Activated gamma-delta T cell treated with anti-CD3 and anti-CD28 coated beads, Interleukin-2, amount 50 U/mL, for 16 hours (primary cell): ENCODE results near the gene DNAJC5.
A peak's percentile ranks its signal among the peaks of the same experiment; 100 is the strongest.
"Not testable (repeated sequence)": the region's sequence is repeated elsewhere in the genome, so short reads cannot be mapped to it uniquely, and the experiment has no call there.

Experiments used
- DNase-seq: peaks from one replicate; pipeline ENCODE4 v3.0.0-alpha.2; 2020; ENCODE audit warnings: low read depth

The DNAJC5 gene, protein sequence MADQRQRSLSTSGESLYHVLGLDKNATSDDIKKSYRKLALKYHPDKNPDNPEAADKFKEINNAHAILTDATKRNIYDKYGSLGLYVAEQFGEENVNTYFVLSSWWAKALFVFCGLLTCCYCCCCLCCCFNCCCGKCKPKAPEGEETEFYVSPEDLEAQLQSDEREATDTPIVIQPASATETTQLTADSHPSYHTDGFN

DNA sequence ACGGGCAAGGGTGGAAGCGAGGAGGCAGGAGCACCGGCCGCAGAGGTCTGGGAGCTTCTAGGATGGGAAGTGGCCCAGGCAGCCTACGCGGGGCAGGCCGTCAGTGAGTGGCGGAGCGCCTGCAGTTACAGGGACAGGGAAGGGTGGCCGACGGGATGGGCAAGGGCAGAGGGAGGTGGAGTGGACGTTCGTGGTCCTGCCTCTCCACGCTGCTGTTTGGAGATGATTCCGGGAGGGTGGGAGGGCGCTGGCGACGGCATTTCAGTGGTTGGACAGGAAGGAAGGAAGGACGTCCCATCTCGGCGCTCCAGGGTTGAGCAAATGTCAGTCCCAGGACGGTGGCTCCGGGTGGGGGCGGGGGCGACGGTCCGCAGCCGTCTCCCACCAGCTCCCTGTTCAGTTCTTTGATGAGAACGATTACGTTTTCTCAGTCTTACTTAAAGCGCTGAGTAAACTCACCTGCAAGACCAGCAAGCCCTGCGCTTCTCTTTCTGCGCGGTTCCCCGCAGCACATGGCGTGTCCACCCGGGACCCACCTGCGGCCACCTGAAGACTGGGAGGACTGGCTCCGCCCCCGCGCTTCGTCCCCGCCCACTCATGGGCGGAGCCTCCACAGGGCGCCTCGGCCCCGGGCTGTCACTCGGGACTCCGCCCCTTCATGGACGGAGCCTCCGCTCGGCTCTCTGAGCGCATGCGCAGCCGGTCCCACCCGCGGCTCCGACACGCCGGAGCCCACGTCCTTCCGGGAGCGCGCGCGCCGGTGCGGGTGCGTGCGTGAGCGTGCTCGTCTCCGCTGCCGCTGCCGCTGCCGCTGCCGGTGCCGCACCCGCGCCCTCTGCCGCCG, at the start of gene DNAJC5:
DNAJC5 (plus strand) TSS at position 769 of the 844 bp plus-strand sequence. CDS start 33,220 bp downstream, outside the sequence.
- DNase-seq, result peak; percentile 93

DNA sequence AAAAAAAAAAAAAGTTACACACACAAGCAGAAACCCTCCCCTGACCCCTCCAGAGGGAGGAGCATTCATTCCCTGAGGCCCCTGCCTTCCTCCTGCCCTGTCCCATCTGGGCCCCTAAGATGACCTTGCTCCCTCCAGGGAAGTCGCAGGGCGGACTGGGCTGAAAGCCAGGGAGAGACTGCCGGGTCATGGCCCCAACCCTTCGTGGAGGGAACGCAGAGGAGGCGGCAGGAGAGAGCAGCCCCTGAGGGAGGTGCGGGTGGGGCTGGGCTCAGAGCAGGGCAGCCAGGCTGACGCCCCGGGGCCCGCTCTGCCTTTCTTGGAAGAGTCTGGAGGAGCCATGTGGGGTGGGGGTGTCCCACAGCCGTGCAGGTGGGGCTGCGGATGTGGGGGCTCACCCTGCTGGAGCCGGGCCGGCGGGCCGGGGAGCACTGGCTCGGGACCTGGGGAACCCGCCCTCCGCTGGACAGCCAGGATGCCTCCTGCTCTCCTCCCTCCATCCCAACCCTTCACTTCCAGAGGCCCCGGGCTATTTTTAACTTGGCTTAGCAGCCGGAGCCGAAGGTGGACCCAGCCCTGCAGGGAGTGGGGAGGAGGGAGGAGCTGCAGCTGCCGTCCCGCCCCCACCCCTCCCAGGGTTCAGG, 48.7 kb upstream of the DNAJC5 start:
- DNase-seq, result no peak

DNA sequence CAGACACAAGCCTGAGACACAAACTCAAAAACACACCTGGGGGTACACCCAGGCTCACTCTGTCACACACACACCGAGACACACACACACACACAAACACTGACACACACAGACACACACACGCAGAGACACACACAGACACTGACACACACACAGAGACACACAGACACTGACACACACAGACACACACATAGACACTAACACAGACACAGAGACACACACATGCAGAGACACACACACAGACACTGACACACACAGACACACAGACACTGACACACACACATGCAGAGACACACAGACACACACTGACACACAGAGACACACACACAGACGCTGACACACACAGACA, 48.1 kb upstream of the DNAJC5 start:
- no peak for DNase-seq

DNA sequence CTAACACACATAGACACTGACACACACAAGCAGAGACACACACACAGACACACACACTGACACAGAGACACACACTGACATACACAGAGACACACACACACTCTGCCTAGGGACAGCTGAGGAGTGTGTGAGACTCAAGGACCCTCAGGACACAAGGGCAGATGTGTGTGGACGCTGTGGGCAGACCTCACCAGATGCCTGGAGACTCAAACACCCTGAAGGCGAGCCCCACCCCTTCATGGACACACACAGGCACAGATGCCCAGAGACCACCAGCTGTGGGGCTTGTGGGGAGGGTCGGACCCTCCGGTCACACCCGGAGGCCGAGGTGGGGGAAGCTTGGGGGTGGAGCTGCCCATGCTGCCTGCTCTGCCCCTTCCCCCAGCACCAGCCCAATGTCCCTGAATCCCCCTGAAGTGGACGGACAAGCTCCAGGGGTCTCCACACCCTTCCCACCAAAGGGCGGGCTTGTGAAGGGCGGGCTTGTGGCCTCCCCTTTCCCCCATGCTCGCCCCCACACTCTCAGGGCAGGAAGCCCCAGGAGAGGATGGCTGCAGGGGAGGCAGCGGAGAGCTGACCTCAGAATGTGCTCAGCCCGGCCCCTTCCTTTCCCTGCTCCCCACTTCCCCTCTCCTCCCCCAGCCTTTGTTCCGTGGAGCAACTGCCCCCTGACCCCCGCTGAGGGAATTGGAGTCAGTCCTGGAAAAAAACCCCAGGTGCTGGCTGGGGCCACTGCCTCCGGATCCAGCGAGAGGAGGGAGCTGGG, 47.5 kb upstream of the DNAJC5 start:
- no peak for DNase-seq

DNA sequence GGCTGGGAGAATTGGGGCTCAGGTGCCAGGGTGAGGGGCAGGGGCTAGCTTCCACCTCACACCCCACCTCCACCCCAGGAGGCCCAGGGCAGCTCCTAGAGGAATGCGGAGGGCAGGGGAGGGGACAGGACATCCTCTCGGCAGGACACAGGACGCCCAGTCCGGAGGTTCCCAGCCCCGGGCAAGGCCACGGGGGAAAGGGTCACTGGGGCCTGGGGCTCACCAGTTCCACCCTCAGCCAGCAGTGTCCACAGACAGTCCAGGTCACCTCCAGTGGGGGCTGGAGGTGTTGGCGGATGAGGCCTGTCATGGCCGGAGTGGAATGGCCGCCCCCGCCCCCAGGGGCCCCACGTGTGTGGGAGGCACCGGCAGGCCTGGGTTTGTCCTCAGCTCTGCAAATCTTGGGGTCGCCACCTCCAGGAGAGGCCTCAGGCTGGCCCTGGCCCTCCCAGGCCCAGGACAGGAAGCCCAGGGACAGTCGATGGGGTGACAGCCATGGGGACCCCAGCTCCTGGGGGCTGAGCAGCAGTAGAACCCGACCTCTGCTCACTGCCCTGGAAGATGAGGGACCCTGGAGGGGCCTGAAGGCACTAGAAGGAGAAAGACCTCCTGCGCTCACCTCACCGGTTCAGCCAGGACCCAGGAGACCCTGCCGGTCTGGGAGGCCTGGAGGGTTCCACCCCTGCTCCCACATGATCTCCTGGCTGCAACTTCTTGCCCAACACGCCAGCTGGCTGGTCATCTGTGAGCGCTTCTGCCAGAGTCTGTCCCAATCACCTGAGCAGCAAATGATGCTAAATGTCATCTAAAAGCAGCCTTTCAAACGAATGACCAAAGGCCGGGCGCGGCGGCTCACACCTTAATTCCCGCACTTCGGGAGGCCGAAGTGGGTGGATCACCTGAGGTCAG, 46.7 kb upstream of the DNAJC5 start:
- no peak for DNase-seq

DNA sequence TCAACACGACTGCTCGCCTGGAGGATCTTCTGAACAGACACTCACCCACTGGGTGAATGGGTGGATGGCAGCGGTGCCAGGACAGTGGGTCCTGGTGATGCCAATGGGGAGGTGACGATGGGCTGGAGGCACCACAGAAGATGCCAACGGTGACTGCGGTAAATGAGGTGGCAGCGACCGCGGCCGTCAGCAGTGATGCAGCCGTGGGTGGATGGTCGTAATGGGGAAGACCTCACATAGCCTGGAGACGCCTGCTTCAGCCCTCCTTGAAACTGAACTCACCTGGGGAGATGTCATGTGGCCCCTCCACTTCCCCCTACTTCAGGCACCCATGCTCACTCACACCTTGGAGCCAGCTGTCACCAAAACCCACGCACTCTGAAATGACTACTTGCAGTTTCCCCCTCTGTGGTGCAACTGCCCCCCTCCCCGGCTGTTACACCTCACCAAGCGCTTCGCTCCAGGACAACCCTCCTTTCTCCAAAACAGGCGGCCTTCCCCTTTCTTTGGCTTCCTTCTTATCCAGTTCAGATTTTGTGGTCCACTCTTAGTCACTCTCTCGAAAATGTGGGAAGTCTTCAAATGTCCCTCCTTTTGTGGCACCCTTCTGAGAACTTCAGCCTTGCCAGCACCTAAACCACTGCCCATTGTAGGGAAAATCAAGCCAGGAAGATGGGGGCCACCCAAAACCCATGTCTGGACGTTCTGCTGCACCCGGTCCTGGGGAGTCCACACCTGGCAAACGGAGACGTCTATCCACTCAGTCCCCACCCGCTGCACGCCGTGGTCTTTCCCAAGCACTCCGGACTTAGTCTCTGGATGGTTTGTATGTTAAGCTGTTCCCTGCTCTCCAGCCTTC, 44.0 kb upstream of the DNAJC5 start:
- DNase-seq, result no peak

DNA sequence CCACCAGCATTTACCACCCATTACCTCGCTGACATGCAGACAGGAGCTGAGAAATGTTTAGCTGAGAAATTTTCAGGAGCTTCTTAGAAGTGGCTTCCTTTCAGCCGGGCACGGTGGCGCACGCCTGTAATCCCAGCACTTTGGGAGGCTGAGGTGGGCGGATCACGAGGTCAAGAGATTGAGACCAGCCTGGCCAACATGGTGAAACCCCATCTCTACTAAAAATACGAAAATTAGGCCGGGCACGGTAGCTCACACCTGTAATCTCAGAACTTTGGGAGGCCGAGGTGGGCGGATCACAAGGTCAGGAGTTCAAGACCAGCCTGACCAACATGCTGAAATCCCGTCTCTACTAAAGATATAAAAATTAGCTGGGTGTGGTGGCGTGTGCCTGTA, 43.4 kb upstream of the DNAJC5 start:
- DNase-seq, result not testable (repeated sequence)

DNA sequence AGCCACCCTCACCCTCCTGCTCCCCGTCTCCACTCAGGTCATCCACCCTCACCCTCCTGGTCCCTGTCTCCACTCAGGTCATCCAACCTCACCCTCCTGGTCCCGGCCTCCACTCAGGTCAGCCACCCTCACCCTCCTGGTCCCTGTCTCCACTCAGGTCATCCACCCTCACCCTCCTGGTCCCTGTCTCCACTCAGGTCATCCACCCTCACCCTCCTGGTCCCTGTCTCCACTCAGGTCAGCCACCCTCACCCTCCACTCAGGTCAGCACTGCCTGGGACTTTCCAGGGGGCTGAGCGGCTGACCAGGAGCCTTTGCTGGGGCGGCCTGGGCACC, 41.2 kb upstream of the DNAJC5 start:
- not testable (repeated sequence) for DNase-seq

DNA sequence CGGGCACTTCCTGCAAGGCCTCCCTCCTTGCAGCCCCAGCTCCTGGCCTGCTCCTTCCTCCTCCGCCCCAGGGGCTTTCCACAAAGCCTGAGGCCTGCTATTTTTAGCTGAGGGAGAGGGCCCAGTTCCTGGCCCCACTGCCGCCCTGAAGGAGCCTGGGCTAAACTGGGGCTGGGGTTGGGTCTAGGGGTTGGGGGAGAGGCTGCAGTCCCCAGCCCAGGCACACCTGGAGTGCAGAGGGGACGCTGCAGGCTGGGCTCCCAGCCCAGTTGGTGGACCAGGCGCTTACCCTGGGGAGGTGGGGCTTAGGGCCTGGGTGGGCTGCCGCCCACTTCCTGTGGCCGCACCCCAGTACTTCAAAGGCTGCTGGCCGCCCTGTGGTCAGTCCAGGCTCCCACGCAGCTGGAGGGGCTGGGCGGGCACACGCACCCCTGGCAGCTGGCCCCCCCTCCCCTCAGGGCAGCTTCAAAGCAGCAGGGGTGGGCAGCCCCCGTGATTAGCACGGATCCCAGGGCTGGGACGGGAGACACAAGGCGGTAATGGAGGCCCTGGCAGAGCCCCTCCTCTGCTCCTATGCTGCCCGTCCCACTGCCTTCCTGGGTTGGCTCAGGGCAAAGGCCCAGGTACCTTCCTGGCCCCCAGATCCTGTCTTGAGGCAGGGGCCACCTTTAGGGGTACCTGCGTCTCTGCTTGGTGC, 40.7 kb upstream of the DNAJC5 start:
- DNase-seq, result no peak

DNA sequence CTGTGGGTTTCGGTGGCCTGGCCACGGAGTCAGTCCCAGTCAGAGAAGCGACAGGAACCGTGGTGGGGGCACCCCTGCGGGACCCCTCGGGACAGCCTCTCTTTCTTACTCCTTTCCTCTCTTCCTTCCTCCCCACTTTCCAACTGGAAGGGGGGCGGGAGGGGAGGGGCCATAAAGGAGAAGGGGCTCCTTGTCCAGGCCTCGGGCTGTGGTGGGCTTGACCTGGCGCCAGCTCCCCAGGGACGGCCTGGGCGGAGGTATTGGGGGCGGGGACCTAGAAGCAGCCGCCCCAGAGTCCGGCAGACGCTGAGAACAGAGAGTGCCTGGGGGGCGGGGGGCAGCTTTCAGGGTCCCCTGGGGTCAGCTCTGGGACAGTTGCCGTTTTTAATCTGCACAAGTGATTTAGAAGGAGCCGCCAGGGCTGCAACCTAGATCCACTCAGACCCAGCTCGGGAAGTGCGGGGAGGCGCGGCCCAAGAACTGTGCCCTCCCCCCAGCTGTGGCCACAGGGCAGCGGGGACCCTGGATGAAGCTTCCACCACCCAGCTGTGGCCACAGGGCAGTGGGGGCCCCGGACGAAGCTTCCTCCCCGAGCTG, 40.1 kb upstream of the DNAJC5 start:
- DNase-seq, result no peak

DNA sequence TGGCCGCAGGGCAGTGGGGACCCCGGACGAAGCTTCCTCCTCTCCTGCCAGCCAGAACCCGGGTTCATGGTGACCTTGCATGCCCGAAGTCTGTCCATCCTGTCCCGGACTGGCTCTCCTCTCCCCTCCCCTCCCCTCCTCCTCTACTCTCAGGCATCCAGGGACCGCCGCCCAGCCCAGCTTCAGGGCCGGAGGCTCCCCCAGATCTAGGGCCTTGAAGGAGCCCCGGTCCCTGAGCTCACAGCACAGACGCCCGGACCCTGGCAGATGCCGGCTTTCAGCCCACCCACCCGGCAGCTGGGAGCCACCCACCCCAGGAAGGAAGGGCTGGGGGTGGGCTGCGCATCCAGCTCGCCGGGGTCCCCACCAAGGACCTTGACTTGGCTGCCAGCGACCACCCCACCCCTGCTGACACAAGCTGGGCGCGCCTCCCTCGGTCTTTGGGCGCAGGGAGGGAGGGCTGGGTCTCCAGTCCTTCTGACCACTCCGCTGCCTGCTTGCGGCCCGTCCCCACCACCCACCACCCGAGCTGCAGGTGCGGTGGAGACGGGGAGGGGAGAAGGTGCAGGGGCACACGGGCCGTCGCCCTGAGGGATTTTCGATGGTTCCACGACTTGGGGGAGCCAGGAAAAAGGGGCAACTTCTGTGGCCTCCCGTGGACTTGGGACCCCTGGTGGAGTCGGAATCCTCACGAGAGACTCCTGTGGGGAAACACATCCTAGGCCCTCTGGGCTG, 39.4 kb upstream of the DNAJC5 start:
- DNase-seq, result no peak

DNA sequence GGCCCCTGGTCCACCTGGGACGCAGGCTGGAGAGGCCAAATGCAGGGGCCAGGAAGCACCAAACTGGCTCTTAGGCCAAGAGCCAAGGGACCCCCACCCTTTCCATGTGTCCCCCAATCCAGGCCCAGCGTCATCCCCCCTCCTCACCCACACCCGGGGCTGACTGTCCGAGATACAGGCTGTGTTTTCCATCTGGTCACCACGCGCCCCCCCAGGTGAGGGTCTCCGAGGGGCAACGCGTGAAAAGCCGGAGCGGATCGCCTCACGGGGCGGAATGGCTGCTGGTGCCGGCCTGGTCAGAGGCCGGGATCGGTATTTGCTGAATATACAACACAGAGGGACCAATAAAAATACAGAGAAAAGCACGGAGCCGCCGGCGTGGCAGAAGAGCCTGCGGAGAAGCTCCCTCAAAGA, 38.8 kb upstream of the DNAJC5 start:
- no peak for DNase-seq

DNA sequence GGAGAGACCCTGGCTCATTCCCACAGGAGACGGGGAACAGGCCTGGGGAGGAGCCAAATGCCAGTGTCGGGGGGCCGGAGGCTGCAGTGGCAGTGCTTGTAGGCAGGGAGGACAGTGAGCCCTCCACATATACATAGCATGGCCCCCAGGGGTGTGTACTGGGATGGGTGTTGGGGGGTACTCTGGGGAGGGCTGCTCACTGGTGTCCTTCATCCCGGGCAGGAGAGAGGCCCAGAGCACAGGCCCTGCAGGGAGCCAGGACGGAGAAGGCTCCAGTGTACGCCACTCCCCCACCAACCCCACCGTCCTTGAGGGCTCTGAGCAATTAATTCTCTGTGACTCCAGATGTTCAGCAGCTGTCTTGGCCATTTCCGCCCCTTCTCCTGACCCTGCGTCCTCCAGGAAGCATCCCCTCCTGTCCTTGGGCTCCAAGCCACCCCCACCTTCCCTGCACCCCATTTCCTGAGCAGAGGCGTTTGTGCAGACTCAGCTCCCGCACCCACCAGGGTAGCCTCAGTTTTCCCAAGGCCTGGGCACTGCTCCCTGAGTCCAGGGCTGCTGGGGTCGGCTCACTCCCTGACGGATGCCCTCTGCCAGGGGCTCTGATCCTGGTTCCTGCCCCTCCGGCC, 37.0 kb upstream of the DNAJC5 start:
- DNase-seq, result no peak

DNA sequence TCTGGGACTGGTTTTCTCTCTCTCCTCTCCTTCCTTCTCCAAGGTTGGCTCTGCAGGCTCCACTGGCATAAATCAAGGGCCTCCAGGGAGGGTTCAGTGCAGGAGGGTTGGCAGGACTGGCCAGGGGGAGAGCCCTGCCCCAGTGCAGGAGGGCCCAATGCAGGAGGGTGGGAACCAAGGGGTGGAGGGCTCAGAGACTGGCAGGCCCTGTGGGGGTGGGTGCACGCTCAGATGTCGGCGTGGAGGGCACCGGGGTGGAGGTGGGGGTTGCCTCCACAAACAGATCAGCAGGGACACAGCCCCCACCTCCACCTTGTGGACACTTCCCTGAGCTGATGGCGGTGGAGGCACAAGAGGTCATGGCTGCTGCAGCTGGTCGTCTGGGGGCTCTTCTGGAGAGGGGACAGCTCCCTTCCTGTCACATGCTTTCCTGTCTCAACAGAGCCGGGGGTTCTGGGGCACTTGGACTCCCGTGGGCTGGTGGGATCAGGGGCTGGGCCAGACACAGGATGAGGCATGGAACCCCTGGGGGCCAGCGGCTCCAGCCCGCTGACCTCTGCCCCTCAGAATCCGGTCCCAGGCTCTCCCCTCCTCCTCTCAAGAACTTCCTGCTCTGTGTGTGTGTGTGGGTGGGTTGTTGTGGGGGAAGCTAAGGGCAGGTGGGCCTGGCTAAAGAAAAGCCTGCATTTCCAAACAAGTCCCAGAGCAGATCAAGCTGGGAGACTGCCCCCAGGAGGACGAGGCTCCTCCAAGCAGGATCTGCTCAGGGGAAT, 36.3 kb upstream of the DNAJC5 start:
- DNase-seq, result no peak

DNA sequence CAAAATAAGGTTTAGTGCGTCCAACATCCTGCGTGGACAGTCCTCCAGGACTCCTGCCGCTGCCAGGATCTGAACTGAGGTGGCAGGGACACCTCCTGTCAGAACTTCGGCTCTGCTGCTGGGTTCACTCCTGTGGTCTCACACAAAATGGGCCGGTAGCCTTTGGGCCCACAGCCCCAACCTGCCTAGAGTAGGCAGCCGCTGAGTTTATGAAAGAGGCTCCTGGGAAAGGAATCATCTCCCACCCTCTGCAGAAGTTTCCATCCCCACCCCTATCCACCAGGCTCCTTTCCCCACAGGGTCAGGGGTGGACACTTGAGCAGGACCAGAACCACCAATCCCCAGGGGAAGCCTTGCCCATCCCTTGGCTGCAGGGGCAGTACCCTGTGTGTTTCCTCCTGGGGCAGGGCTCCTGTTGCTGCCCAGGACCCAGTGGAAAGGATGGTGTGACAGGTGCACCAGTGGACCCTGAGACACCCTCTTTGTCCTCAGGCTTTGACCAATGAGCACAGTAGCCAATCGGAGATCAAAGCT, 35.7 kb upstream of the DNAJC5 start:
- no peak for DNase-seq

DNA sequence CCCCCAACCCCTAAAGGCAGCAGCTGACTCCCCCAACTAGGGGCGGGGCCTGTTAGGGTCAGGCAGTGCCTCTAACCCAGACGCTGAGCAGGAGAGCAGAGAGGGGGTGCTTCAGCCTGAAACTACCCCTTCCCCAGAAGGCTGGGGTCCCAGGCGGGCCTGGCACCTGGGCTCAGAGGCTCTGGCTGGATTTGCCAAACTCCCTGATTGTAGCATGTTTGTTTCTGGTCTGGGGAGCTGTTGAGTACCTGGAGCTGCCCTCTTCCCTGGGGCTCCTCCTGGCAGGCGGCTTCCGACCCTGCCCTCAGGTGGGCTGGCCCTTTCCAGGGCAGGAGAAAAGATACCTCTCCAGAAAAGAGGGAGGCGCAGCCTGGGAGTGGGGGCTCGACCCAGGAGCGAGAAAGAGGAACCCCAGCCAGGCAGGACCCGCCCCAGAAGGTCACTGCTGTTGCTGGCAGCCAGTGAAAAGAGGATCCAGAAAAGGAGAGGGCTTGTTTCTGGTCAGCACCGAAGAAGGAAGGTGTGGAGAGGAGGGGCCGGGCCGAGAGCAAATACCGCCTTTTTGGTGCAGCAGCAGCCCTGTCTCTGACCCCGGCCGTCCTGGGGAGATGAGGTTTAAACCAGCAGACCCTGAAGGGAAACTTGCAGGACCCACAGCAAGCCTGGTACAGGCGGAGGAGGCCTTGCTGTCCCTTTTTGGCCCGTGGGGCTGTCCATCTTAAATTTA, 34.4 kb upstream of the DNAJC5 start:
- DNase-seq, result no peak
